HepG2 (cell line): ENCODE results near the gene CCDC85C.

Source experiments
- CEBPB ChIP-seq: IDR thresholded peaks from 2 replicates; pipeline ENCODE4 v1.6.1; 2011; ENCODE audit warnings: low read depth, low read length, improper control_type of control experiment, borderline replicate concordance
- PAX8 ChIP-seq: sonication (generic); formaldehyde crosslinking; IDR thresholded peaks from 2 replicates; pipeline ENCODE4 v1.8.0; 2022; ENCODE audit warnings: mild to moderate bottlenecking, missing genetic modification reagents, borderline replicate concordance
- POLR2AphosphoS5 ChIP-seq: IDR thresholded peaks from 2 replicates; pipeline ENCODE4 v1.6.1; 2012; ENCODE audit warnings: low read depth, low read length
- PTBP1 ChIP-seq: fragments of 200-400 bp; formaldehyde crosslinking; IDR thresholded peaks from 2 replicates; pipeline ENCODE4 v1.6.1; 2018; ENCODE audit warnings: low read length, low read depth; ENCODE audit not compliant: poor library complexity, severe bottlenecking
- SATB2 ChIP-seq: sonication (generic); formaldehyde crosslinking; IDR thresholded peaks from 2 replicates; pipeline ENCODE4 v1.5.0; 2020; ENCODE audit warnings: missing genetic modification reagents
- SP2 ChIP-seq: sonication (generic); formaldehyde crosslinking; IDR thresholded peaks from 2 replicates; pipeline ENCODE4 v1.5.1; 2020; ENCODE audit warnings: mild to moderate bottlenecking, missing genetic modification reagents
- ZNF777 ChIP-seq: sonication (generic); formaldehyde crosslinking; IDR thresholded peaks from 2 replicates; pipeline ENCODE4 v1.4.0; 2020; ENCODE audit warnings: missing genetic modification reagents
- TF ChIP-seq, protein P1 (sequence below), 2 experiments: fragments of 450-650 bp in 1 of 2; sonication (generic) in 1 of 2; formaldehyde crosslinking in 1 of 2; IDR thresholded peaks; 2 replicates each; pipeline versions ENCODE4 v1.6.1 to v1.8.0; 2016 to 2022; ENCODE audit warnings: antibody characterized with exemption in 1 of 2, mild to moderate bottlenecking in 1 of 2, missing genetic modification reagents in 1 of 2
- TF ChIP-seq, protein P2 (sequence below): sonication (generic); formaldehyde crosslinking; IDR thresholded peaks from 2 replicates; pipeline ENCODE4 v1.5.0; 2020; ENCODE audit warnings: missing genetic modification reagents, mild to moderate bottlenecking, borderline replicate concordance
- TF ChIP-seq, protein P3 (sequence below): sonication (generic); formaldehyde crosslinking; IDR thresholded peaks from 2 replicates; pipeline ENCODE4 v1.5.0; 2020; ENCODE audit warnings: mild to moderate bottlenecking, missing genetic modification reagents
- TF ChIP-seq, protein P4 (sequence below), 2 experiments: sonication (generic) in 1 of 2; formaldehyde crosslinking in 1 of 2; IDR thresholded peaks; 2 replicates each; pipeline versions ENCODE4 v1.5.1 to v1.6.1; 2011 to 2020; ENCODE audit warnings: borderline replicate concordance in 1 of 2, low read depth in 1 of 2, low read length in 1 of 2, mild to moderate bottlenecking in 1 of 2, missing genetic modification reagents in 1 of 2, moderate library complexity in 1 of 2
- TF ChIP-seq, protein P5 (sequence below): sonication (generic); formaldehyde crosslinking; IDR thresholded peaks from 2 replicates; pipeline ENCODE4 v1.8.1; 2023; ENCODE audit warnings: mild to moderate bottlenecking, missing genetic modification reagents
- TF ChIP-seq, protein P6 (sequence below): sonication (generic); formaldehyde crosslinking; IDR thresholded peaks from 2 replicates; pipeline ENCODE4 v1.5.0; 2020; ENCODE audit warnings: mild to moderate bottlenecking, missing genetic modification reagents, moderate library complexity

DNA sequence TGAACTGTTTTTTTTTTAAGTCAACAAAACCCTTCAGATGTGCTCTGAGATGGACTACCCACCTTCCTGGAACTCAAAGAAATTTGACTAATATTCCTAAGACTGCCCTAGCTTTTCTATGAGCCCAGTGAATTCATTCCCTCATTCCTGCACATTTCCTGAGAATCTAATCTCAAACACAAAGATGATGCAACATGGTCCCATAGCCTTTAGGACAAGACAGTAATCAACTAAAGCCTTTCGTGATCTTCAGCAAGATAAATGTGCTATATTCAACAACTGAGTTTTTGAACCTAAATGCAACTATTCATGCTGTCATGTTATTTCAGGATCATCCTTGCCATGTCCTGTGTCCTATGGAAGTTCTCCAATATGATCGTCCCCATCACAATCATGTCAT, 128.3 kb downstream of the CCDC85C start:
- TF ChIP-seq, protein P1, sequence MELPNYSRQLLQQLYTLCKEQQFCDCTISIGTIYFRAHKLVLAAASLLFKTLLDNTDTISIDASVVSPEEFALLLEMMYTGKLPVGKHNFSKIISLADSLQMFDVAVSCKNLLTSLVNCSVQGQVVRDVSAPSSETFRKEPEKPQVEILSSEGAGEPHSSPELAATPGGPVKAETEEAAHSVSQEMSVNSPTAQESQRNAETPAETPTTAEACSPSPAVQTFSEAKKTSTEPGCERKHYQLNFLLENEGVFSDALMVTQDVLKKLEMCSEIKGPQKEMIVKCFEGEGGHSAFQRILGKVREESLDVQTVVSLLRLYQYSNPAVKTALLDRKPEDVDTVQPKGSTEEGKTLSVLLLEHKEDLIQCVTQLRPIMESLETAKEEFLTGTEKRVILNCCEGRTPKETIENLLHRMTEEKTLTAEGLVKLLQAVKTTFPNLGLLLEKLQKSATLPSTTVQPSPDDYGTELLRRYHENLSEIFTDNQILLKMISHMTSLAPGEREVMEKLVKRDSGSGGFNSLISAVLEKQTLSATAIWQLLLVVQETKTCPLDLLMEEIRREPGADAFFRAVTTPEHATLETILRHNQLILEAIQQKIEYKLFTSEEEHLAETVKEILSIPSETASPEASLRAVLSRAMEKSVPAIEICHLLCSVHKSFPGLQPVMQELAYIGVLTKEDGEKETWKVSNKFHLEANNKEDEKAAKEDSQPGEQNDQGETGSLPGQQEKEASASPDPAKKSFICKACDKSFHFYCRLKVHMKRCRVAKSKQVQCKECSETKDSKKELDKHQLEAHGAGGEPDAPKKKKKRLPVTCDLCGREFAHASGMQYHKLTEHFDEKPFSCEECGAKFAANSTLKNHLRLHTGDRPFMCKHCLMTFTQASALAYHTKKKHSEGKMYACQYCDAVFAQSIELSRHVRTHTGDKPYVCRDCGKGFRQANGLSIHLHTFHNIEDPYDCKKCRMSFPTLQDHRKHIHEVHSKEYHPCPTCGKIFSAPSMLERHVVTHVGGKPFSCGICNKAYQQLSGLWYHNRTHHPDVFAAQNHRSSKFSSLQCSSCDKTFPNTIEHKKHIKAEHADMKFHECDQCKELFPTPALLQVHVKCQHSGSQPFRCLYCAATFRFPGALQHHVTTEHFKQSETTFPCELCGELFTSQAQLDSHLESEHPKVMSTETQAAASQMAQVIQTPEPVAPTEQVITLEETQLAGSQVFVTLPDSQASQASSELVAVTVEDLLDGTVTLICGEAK (IDR thresholded peaks at IDR 0.05): no peak
- TF ChIP-seq, protein P1 (CRISPR knock-in tag; IDR thresholded peaks at IDR 0.05): no peak
- TF ChIP-seq PTBP1 (no peak), POLR2AphosphoS5 (no peak), SP2 (no peak), SATB2 (CRISPR knock-in tag) (no peak), ZNF777 (CRISPR knock-in tag) (no peak), PAX8 (CRISPR knock-in tag) (no peak), CEBPB (peak; percentile 40; the same call in 1 of the 2 replicates)
- TF ChIP-seq, protein P2, sequence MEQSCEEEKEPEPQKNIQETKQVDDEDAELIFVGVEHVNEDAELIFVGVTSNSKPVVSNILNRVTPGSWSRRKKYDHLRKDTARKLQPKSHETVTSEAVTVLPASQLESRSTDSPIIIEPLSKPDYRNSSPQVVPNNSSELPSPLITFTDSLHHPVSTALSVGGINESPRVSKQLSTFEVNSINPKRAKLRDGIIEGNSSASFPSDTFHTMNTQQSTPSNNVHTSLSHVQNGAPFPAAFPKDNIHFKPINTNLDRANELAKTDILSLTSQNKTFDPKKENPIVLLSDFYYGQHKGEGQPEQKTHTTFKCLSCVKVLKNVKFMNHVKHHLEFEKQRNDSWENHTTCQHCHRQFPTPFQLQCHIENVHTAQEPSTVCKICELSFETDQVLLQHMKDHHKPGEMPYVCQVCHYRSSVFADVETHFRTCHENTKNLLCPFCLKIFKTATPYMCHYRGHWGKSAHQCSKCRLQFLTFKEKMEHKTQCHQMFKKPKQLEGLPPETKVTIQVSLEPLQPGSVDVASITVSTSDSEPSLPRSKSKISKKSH: no peak
- TF ChIP-seq, protein P3, sequence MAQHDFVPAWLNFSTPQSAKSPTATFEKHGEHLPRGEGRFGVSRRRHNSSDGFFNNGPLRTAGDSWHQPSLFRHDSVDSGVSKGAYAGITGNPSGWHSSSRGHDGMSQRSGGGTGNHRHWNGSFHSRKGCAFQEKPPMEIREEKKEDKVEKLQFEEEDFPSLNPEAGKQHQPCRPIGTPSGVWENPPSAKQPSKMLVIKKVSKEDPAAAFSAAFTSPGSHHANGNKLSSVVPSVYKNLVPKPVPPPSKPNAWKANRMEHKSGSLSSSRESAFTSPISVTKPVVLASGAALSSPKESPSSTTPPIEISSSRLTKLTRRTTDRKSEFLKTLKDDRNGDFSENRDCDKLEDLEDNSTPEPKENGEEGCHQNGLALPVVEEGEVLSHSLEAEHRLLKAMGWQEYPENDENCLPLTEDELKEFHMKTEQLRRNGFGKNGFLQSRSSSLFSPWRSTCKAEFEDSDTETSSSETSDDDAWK: no peak
- TF ChIP-seq, protein P4, sequence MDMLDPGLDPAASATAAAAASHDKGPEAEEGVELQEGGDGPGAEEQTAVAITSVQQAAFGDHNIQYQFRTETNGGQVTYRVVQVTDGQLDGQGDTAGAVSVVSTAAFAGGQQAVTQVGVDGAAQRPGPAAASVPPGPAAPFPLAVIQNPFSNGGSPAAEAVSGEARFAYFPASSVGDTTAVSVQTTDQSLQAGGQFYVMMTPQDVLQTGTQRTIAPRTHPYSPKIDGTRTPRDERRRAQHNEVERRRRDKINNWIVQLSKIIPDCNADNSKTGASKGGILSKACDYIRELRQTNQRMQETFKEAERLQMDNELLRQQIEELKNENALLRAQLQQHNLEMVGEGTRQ (IDR thresholded peaks at IDR 0.05; ENCODE audit: low read depth, low read length): no peak
- TF ChIP-seq, protein P4 (CRISPR knock-in tag; IDR thresholded peaks at IDR 0.05; ENCODE audit: borderline replicate concordance): no peak
- TF ChIP-seq, protein P5, sequence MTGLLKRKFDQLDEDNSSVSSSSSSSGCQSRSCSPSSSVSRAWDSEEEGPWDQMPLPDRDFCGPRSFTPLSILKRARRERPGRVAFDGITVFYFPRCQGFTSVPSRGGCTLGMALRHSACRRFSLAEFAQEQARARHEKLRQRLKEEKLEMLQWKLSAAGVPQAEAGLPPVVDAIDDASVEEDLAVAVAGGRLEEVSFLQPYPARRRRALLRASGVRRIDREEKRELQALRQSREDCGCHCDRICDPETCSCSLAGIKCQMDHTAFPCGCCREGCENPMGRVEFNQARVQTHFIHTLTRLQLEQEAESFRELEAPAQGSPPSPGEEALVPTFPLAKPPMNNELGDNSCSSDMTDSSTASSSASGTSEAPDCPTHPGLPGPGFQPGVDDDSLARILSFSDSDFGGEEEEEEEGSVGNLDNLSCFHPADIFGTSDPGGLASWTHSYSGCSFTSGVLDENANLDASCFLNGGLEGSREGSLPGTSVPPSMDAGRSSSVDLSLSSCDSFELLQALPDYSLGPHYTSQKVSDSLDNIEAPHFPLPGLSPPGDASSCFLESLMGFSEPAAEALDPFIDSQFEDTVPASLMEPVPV (CRISPR knock-in tag): no peak
- TF ChIP-seq, protein P6, sequence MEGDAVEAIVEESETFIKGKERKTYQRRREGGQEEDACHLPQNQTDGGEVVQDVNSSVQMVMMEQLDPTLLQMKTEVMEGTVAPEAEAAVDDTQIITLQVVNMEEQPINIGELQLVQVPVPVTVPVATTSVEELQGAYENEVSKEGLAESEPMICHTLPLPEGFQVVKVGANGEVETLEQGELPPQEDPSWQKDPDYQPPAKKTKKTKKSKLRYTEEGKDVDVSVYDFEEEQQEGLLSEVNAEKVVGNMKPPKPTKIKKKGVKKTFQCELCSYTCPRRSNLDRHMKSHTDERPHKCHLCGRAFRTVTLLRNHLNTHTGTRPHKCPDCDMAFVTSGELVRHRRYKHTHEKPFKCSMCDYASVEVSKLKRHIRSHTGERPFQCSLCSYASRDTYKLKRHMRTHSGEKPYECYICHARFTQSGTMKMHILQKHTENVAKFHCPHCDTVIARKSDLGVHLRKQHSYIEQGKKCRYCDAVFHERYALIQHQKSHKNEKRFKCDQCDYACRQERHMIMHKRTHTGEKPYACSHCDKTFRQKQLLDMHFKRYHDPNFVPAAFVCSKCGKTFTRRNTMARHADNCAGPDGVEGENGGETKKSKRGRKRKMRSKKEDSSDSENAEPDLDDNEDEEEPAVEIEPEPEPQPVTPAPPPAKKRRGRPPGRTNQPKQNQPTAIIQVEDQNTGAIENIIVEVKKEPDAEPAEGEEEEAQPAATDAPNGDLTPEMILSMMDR (CRISPR knock-in tag): no peak
